Activated T-helper 1 cell treated with anti-CD3 and anti-CD28 coated beads, Interleukin-12 subunit alpha, Interleukin-12 subunit beta, Interleukin-2, Interleukin-4 antibody, amounts not matched to agents 30 ng/mL and 10 ng/mL and 1 ng/mL, durations not matched to agents 14 hours and 24 hours and 36 hours (primary cell): ENCODE data around the gene MXD1. TPM values are rescaled to one million over a fixed set of nuclear protein-coding genes. Genes with fewer than 3 reads are reported as not detected.

ENCODE experiments used
- DNase-seq: peaks from one replicate; pipeline ENCODE4 v3.0.0; 2021; ENCODE audit warnings: low spot score
- H3K27ac Mint-ChIP-seq: one replicate; pipeline ENCODE4 v1.8.0; 2021; ENCODE audit warnings: mild to moderate bottlenecking, mixed read lengths
- H3K27me3 Mint-ChIP-seq: one replicate; pipeline ENCODE4 v1.8.0; 2022; ENCODE audit warnings: mild to moderate bottlenecking, moderate library complexity, mixed read lengths; ENCODE audit not compliant: insufficient read depth
- H3K36me3 Mint-ChIP-seq: one replicate; pipeline ENCODE4 v1.8.0; 2021; ENCODE audit warnings: low read depth, mixed read lengths
- H3K4me1 Mint-ChIP-seq: one replicate; pipeline ENCODE4 v1.8.0; 2021; ENCODE audit warnings: low read depth, mixed read lengths
- H3K4me3 Mint-ChIP-seq: one replicate; pipeline ENCODE4 v1.8.0; 2021; ENCODE audit warnings: mild to moderate bottlenecking, moderate library complexity, mixed read lengths
- H3K9me3 Mint-ChIP-seq: one replicate; pipeline ENCODE4 v1.8.0; 2021; ENCODE audit warnings: mixed read lengths
- intact Hi-C: fragments of 100-400 bp; cut with micrococcal nuclease; formaldehyde crosslinking; loops from one replicate; pipeline ENCODE4 v1.15.1; 2024
- total RNA-seq: library from RNA; stranded (reverse); gene quantifications from 2 replicates; pipeline ENCODE4 v1.2.3, GENCODE V29; 2022

Gene MXD1
- total RNA-seq, 1 donor from 2014 or later = 16.0 TPM

DNA sequence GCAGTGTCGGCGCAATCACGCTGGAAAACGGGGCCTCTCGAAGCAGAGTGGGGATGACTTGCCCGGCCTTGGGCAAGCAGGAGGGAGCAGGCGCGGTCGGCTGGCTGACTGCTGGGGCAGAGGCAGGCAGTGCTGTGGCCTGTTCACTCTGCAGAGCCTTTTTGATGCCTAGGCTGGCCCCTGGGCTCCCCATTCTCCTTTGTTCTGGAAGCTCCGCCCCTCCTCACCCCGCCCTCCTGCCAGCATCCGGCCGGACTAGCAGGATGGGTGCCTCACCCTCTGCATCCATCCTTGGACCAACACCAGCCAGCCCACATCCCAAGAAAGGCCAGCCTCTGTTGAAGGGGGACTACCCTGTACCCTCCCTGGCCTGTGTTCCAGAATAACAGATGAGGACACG lies 46.6 kb downstream of the MXD1 start, which contains the start of gene ASPRV1:
ASPRV1 (minus strand) TSS at position 136 of the 400 bp plus-strand sequence. CDS start 195 bp downstream, outside the sequence.
- no peak for DNase-seq
- intact Hi-C loops = no loop called here
- Mint-ChIP-seq H3K9me3 (no peaks in the 10 kb centered on the region), H3K4me1 (peaks cover 24% of the 10 kb centered on the region), H3K4me3 (no peak within 1 kb of the TSS), H3K36me3 (peaks cover 4% of the 10 kb centered on the region), H3K27me3 (peaks cover 13% of the 10 kb centered on the region), H3K27ac (no peak within 1 kb of the TSS)

DNA sequence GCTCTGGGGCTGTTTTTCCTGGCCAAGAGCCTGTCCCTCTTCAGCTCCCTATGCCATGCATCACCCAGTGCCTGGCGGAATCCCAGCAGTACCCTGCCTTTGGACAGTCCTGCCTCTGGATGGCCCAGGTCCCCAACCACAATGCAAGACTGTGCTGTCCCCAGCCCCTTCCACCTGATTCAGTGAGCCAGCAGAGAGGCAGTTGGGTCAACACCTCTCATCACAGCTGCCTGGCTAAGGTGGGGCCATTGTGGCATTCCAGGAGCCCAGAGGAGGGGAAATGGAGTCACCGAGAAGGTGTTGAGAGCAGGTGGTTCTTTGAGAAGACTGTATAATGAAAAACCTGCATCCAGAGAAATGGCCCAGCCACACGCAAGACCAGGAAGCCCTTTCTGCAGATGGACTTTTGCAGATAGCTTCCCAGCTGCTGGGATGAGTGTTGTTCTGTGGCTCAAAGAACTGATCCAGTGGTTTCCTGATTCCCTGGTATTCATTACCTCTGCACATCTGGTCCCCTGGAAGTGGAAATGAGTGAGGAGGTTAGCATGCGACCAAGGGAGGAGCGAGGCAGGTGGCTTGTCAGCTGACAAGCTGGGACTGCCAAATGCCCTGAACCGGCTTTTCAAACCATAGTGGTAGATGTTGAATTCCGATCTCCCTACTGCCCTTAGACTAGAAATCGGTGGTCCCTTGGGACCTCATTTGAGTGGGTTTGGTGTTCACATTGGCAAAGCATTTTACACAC lies 48.2 kb downstream of the MXD1 start:
- intact Hi-C loops = no loop called here
- no peak for DNase-seq
- Mint-ChIP-seq H3K9me3 (no peaks in the 10 kb centered on the region), H3K4me1 (peaks cover 8% of the 10 kb centered on the region), H3K27ac (peak overlapping the region; percentile 1), H3K27me3 (peaks cover 4% of the 10 kb centered on the region), H3K4me3 (no peak overlapping the region), H3K36me3 (peaks cover 1% of the 10 kb centered on the region)

DNA sequence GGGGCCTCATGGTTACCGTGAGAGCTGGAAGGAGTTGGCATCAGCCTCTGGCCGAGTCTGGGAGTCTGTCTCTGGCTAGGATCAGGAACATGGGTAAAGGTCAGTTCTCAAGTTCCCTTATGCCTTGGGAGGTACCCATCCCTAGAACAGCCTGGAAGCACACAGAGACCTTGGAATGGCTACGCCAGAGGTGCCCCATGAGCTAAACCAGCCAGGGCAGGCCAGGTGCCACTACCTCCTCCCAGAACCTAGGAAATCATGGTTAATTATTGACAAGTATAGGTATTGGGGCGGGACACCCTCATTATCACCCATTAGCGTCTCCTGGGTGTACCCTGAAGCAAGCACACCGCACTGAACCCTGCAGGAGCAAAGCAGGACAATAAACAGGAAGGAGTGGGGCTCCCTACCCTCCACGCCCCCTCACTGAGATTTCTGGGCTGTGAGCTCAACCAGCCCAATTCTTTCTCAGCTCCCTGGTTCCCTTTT lies 49.5 kb downstream of the MXD1 start:
- peaks cover 8% of the 10 kb centered on the region for H3K4me1 Mint-ChIP-seq
- DNase-seq = no peak
- no peak overlapping the region for H3K4me3 Mint-ChIP-seq
- intact Hi-C loops = no loop called here
- H3K27ac Mint-ChIP-seq = no peak overlapping the region
- H3K9me3 Mint-ChIP-seq = no peaks in the 10 kb centered on the region
- H3K36me3 Mint-ChIP-seq = peaks cover 1% of the 10 kb centered on the region
- peaks cover 3% of the 10 kb centered on the region for H3K27me3 Mint-ChIP-seq

DNA sequence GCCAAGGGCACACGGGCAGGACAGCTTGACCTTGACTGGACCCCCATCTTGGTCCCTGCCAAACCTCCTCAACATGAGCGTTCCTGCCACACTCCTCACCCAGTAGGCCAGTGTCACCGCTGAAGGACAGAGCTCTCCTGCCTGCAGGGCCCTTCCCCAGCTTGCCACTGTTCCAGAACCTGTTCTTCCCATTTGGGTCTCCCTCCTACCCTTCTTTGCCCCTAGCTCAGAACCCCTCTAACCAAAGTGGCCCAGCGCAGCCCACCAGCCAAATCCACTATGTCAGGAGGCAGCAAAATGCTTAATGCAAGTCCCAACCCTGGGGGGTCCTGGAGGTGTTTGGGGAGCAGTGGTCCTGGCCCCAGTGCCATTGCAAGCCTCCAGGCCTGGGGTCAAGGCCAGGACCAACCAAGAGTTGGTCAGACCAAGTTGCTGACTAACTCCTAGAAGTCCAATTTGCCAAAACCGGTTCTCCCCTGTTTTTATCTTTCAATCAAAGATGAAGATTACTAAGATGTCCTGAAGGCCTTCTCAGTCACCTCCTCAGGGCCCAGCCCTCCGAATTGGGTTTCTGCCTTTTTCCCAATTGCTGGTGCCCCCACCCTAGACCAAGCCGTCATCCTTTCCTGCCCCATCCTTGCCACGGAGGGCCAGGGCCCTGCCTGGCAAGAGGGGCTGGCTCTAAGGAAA lies 51.0 kb downstream of the MXD1 start:
- Mint-ChIP-seq H3K36me3 (no peaks in the 10 kb centered on the region), H3K4me1 (peaks cover 8% of the 10 kb centered on the region), H3K27ac (no peak overlapping the region), H3K4me3 (no peak overlapping the region), H3K27me3 (no peaks in the 10 kb centered on the region), H3K9me3 (no peaks in the 10 kb centered on the region)
- DNase-seq = no peak
- intact Hi-C loops = no loop called here

DNA sequence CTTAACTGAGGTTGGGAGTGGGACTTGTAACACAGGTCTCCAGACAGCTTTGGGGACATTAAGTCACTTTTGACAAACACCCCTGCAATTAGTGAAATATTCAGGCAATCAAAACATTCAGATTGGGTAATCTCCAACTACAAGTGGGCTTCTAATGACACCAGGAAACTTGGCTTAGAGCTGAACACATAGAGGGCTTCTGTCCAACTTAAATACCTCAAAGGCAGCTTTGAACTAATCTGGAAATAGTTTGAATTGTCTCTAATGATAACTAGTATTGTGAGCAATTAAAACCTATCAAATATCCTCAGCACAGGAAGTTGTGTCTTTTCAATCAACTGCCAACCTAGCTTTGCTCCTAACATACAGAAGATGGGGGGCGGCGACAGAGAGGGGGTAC lies 51.6 kb downstream of the MXD1 start:
- DNase-seq = no peak
- H3K4me1 Mint-ChIP-seq = peaks cover 8% of the 10 kb centered on the region
- H3K36me3 Mint-ChIP-seq = no peaks in the 10 kb centered on the region
- intact Hi-C loops = no loop called here
- no peaks in the 10 kb centered on the region for H3K27me3 Mint-ChIP-seq
- no peaks in the 10 kb centered on the region for H3K9me3 Mint-ChIP-seq
- no peak overlapping the region for H3K4me3 Mint-ChIP-seq
- no peak overlapping the region for H3K27ac Mint-ChIP-seq

DNA sequence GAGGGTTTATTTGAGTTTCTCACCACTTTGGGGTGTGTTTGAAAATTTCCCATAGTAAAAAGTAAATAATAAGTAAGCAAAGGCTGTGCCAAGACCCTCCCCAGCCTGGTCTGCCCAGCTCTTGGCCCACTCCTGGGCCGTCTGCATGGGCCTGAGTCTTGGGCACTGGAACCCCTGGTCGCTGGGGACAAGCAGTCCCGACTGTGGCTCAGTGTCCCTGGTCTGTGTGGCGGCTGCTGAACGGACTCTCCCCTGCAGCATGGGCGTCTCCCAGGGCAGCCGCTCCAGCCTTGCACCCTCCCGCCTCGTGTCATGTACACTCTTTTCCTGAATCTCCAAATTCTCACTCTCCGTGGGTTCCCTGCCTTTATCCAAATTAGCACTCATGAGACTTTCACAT lies 53.7 kb downstream of the MXD1 start:
- Mint-ChIP-seq H3K27ac (no peak overlapping the region), H3K36me3 (no peaks in the 10 kb centered on the region), H3K9me3 (no peaks in the 10 kb centered on the region), H3K4me3 (no peak overlapping the region), H3K27me3 (peaks cover 3% of the 10 kb centered on the region), H3K4me1 (peaks cover 13% of the 10 kb centered on the region)
- no peak for DNase-seq
- intact Hi-C loops = no loop called here

DNA sequence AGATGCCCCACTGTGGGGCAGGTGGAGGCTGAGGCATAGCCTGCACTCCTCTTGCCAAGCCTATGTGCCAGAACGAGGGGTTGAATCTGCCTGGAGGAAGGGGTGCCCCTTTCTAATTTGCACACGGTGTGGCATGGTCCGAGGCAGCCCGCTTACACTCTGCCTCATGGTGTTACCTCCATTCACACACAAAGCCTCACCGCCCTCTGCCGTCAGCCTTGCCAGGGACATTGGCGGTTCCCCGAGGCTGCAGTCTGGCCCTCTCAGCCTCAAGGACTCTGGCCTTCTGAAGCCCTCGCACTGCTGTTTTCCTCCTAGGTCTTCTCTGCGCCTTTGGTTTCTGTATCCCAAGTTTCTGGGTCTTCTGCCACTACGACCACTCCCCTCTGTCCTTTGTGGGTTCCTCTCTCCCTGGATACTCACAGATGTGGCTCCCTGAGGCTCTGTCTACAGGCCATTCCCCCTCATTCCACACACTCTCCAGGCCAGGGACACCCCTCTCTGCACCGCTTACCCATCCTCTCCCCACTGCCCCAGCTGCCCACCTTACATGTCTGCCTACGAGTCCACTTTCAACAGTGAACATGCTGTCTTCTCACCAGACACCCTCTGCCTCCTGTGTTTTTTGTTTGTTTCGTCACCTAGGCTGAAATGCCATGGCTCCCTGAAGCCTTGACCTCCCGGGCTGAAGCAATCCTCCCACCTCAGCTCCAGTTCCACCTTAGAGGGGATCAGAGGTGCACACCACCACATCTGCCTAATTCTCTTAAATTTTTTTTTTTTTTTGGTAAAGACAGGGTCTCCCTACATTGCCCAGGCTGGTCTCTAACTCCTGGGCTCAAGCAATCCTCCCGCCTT lies 54.4 kb downstream of the MXD1 start:
- H3K4me3 Mint-ChIP-seq = no peak overlapping the region
- intact Hi-C loops = no loop called here
- H3K4me1 Mint-ChIP-seq = peaks cover 11% of the 10 kb centered on the region
- H3K36me3 Mint-ChIP-seq = no peaks in the 10 kb centered on the region
- no peak for DNase-seq
- H3K27ac Mint-ChIP-seq = peak overlapping the region; percentile 40
- no peaks in the 10 kb centered on the region for H3K9me3 Mint-ChIP-seq
- peaks cover 3% of the 10 kb centered on the region for H3K27me3 Mint-ChIP-seq

DNA sequence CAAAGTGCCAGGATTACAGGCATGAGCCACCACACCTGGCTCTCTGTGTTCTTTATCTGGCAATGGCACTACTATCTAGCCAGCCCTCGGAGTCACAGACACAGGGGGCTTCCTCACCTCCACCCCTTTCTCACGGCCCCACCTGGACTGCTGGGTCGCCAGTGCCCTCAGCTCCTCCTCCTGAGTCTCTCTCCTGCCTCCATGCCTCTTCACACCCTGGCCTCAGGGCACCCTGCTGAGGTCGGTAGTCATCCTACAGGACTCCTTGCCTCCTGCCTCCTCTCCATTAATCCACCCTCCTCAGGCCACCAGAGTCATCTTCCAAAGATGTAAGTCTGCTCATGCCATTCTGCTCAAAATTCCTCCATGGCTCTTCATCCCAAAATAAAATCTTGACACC lies 55.1 kb downstream of the MXD1 start:
- Mint-ChIP-seq H3K27me3 (peaks cover 3% of the 10 kb centered on the region), H3K27ac (no peak overlapping the region), H3K9me3 (no peaks in the 10 kb centered on the region), H3K4me3 (no peak overlapping the region), H3K36me3 (no peaks in the 10 kb centered on the region), H3K4me1 (peaks cover 5% of the 10 kb centered on the region)
- DNase-seq = no peak
- intact Hi-C loops = no loop called here

DNA sequence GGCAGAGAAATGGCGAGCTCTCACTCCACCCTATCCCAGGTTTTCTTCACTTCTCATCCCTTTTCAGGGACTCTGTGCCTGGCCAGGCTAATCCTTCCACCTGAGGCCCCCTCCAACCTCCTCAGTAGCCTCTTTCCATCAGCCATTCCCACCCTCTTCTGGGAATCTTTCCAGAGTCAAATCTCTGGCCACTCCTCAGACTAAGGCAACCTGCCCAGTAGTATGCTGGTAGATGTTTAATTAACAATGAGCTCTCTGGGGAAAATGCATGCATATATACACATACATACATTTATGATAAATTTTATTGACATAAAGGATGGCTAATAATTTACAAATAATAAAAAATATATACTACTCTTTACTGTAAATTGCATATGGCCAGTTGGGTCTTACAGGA lies 57.9 kb downstream of the MXD1 start:
- H3K27ac Mint-ChIP-seq = no peak overlapping the region

DNA sequence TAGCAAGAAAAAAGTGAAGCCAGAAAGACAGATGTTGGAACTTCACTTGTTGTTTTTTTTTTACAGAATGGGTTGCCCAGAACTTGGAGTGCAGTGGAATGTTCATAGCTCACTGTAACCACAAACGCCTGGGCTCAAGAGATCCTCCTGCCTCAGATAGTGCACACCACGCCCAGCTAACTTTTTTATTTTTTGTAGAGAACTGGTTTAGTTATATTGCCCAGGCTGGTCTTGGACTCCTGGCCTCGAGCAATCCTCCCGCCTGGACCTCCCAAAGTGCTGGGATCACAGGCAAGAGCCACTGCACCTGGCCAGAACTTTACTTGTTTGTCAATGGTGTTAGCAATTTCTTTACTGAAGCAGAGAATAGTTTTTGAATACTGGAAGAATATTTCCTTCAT lies 58.4 kb downstream of the MXD1 start:
- Mint-ChIP-seq H3K27ac (no peak overlapping the region), H3K27me3 (peaks cover 3% of the 10 kb centered on the region), H3K9me3 (no peaks in the 10 kb centered on the region), H3K4me3 (no peak overlapping the region), H3K36me3 (no peaks in the 10 kb centered on the region), H3K4me1 (peaks cover 21% of the 10 kb centered on the region)
- intact Hi-C loops = no loop called here
- no peak for DNase-seq

More for the DNA sequence above, 57.9 kb downstream of the MXD1 start:
- peaks cover 21% of the 10 kb centered on the region for H3K4me1 Mint-ChIP-seq
- peaks cover 3% of the 10 kb centered on the region for H3K27me3 Mint-ChIP-seq
- no peaks in the 10 kb centered on the region for H3K9me3 Mint-ChIP-seq
- DNase-seq = no peak
- no peak overlapping the region for H3K4me3 Mint-ChIP-seq
- H3K36me3 Mint-ChIP-seq = no peaks in the 10 kb centered on the region
- intact Hi-C loops = no loop called here

DNA sequence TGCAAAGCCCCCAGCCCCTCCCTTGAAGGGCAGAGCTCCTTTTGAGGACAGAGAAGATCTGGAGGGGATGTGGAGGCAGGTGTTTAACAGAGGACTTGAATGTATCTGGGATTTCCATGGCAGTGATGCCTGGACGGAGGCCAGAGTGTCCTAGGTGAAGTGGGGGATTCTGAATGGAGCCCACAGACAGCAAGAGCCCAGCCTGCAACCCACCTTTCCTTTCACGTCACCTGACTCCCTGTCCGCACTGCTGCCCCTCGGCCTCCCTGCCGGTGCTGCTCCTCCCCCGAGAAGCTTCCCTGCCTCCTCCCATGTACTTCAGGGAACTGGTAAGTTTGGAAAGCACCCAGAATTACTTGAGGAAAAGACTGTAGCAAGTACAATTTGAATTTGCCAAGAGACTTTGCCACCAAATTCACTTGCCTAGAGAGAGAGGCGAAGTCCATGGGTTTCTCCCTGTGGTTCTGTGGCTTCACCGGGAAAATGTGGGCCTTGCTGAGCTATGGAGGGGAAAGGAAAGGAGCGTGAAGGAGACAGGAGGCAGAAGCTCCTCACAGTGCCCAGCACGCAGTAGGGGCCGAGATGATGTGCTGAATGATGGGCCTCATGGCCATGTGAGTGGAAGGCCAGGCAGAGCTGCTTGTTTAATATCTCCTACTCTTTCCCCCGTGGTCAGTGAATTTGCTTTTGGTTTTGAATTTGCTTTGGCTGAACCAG lies 60.4 kb downstream of the MXD1 start:
- H3K27me3 Mint-ChIP-seq = peaks cover 3% of the 10 kb centered on the region
- intact Hi-C loops = no loop called here
- no peaks in the 10 kb centered on the region for H3K36me3 Mint-ChIP-seq
- H3K4me3 Mint-ChIP-seq = no peak overlapping the region
- no peak overlapping the region for H3K27ac Mint-ChIP-seq
- no peak for DNase-seq
- peaks cover 21% of the 10 kb centered on the region for H3K4me1 Mint-ChIP-seq
- no peaks in the 10 kb centered on the region for H3K9me3 Mint-ChIP-seq

DNA sequence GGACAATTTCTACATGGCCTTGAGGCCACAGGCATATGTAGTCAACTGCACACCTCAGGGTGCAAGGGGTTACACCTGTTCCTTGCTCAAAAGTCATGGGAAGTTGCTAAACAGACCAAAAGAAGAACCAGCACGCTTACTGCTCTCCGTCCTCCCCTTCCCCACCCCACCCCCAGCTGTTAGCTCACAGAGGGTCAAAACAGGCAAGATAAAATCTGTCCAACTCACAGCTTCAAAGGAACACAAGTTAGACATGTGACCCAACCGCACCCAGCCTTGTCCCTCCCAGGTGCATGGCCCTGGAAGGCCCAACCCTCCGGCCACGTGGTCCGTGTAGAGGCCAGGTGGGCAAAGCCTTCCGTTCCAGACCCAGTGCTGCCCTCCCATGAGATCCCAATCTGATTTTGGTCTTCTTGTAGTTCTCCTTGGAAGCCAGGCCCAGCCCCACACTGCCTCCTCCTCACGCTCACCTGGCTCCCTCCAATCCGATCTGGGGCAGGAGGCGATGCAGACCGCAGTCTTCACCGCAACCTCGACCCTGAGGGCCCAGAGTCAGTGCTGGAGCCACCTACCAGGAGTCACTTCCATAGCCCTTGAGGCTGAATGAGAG lies 61.0 kb downstream of the MXD1 start:
- peak overlapping the region; percentile 35 for H3K4me3 Mint-ChIP-seq
- no peaks in the 10 kb centered on the region for H3K9me3 Mint-ChIP-seq
- peaks cover 21% of the 10 kb centered on the region for H3K4me1 Mint-ChIP-seq

More for the DNA sequence above, 61.0 kb downstream of the MXD1 start:
- Mint-ChIP-seq H3K36me3 (no peaks in the 10 kb centered on the region), H3K27me3 (peaks cover 3% of the 10 kb centered on the region), H3K27ac (no peak overlapping the region)
- intact Hi-C loops = no loop called here
- DNase-seq = no peak
